ENCODE results near the gene ASB8. TPM values are rescaled to one million over a fixed set of nuclear protein-coding genes. Genes with fewer than 3 reads are reported as not detected.

The ASB8 gene
- total RNA-seq, 1 experiment from 2014 or later = 46.3 TPM

DNA sequence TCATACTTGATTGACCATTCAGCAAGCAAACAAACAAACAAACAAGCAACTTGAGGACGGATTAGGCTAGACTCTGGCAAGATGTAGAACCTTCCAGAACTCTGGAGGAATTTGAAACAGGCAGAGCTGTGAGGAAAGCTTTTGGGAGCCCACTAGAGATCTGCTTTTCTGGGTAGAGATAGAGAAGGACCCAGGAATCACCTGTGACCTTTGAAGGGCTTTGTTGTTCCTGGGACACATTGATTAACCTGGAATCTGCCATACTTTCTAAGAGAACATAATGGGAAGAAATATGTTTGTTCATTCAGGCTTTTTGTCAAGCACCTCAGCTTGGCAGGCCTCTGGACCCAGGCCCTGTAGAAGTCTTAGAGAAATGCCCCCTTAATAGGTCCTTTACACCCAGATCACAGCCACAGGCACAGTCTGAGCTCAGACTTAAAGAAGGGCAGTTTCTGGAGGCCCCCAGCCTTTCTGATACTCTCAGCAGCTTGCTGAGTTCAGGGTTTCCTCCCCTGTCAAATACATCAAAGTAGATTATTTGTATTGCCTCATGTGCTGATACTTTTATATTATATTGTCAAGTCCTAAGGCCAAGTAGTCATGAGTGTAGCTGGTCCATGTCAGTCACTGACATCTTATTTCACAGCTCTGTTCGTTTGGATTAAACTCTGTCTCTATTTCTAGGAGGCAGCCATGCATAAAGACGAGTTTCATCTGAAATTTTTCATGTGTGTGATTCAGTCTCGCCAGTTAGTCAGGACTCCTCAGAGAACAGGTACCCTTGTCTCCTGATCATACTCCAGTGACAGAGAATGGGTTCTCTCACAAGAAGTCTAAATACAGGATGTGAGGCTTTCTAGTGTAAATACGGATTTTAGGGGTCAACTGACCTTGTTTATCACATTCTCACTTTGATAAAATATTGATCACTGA is 50.4 kb downstream of the ASB8 start:
- no peak for DNase-seq (ENCODE audit: low read depth)

DNA sequence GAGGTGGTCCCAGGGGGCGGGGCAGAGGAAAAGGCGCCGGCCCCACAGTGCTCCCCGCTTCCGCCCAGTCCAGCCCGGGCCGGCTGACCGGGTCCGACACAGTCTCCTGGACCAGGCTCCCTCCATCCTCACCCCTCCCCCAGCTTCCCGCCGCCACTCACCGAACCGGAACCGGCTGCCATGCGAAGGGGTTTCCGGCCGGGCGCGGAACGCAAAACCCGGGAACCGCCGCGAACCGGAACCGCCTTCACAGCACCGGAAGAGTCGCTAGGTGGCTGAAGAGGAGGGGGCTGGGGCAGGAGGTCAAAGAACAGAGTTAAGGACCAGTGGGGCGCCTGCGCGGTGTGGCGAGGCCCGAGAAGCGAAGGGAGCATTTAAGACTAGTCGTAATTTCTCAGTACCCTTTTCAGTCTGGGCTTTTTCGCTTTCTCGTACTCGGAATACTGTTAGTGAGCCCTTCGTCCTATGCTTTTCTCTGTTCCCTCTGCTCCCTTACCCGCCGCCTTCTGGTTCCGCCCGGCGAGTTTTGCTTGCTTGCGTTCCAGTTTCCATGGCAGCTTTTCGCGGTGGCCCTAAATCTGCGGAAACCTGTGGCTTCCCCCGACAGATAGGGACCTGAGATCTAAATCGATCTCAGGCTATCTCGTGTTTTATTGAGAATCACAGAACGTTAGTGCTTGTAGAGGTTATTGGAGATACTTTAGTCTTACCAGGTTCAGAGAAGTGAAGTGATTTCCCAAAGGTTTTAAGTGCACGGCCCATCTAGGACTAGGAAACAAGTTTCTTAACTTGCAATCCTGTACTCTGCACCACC is 51.2 kb downstream of the ASB8 start, which contains the start of gene SENP1:
SENP1 (minus strand) TSS at position 213 of the 814 bp plus-strand sequence. CDS start 4,607 bp downstream, outside the sequence.
- peak; percentile 90 for DNase-seq (ENCODE audit: low read depth)

DNA sequence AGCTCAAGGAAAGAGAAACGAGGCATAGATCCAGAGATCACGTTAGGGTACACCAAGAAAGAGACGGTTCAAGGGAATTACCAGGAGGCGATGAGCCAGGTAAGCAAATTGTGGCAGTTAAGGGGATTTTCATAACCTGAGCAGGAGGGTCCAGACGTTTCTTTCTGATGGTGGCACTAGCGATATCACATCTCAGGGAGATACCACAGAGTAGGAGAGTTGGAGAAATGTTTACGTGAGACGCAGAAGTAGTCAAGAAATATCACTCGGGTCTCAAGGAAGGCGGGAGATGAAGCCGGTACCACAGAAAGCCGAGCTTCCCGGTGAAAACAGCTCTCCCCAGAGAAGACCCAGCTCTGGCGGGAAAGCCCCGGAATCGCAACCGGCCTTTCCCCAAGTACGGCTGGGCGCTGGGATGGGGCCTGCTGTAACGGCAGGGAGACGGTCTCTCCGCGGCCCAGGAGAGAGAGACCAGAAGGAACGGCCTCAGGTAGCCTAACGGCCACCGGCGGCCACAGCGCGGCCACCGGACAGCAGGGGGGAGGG is 51.9 kb downstream of the ASB8 start:
- no peak for DNase-seq (ENCODE audit: low read depth)

DNA sequence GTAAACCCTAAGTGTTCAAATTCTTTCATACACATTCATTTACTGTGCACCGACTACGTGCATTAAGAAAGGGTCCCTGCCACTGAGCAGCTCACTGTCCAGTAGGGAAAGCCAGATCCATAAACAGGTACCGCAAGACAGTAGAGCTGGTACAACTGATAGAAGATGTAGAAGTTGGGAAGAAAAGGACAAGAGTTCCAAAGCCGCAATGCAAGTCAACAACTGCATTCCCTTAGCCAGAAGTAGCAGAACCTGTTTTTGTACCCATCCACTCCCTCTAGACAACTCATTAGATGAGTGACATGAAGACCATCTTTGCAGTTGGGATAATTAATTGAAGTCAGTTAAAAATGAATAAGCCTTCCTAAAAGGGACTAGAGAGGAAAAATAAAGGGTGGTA is 52.8 kb downstream of the ASB8 start:
- no peak for DNase-seq (ENCODE audit: low read depth)

Small RNAs within 50 kb of the gene (small RNA-seq; reads per million reads assigned to genes)
- not detected for gene MIR6505

Other genes starting within 250 kb of the ASB8 start
- gene TMEM106C, start 193.9 kb downstream of the ASB8 start, total RNA-seq (2014; rRNA removed; shearing (Covaris generic)) = 133 and 139 TPM in 2 replicates
- gene COL2A1, start 153.0 kb downstream of the ASB8 start, total RNA-seq (2014; rRNA removed; shearing (Covaris generic)) = 0.02 and 0.07 TPM in 2 replicates
- 18.0 and 27.5 TPM in 2 replicates for gene SENP1, start 51.4 kb downstream of the ASB8 start, total RNA-seq (2014; rRNA removed; shearing (Covaris generic))
- 60.4 and 60.9 TPM in 2 replicates for gene PFKM, start 38.2 kb downstream of the ASB8 start, total RNA-seq (2014; rRNA removed; shearing (Covaris generic))
- 0.19 and 0.40 TPM in 2 replicates for gene CCDC184, start 26.1 kb upstream of the ASB8 start, total RNA-seq (2014; rRNA removed; shearing (Covaris generic))
- gene OR10AD1, start 45.8 kb upstream of the ASB8 start, total RNA-seq (2014; rRNA removed; shearing (Covaris generic)) = not detected in 2 replicates
- 3.9 and 5.4 TPM in 2 replicates for gene ZNF641, start 193.4 kb upstream of the ASB8 start, total RNA-seq (2014; rRNA removed; shearing (Covaris generic))

All from HT1080 (cell line).